B cell (primary cell): ENCODE results near the gene BICDL2. TPM values are rescaled to one million over a fixed set of nuclear protein-coding genes. Genes with fewer than 3 reads are reported as not detected.

Source experiments
- ATAC-seq: fragments of 200-7000 bp; cut with Tn5 transposase; one replicate; pipeline ENCODE4 v1.10.0; 2021; ENCODE audit warnings: low read depth, mild to moderate bottlenecking, moderate number of reproducible peaks, moderate library complexity
- CTCF ChIA-PET: fragments of 350-600 bp; sonication (Branson Sonifier 250); formaldehyde crosslinking; loops from one replicate; lab custom pipeline; 2021; ENCODE audit warnings: antibody characterized with exemption, inconsistent platforms; lab: Charles Lee
- POLR2A ChIA-PET: fragments of 350-600 bp; sonication (Branson Sonifier 250); formaldehyde crosslinking; loops from one replicate; lab custom pipeline; 2021; ENCODE audit warnings: antibody characterized with exemption; lab: Charles Lee
- DNase-seq: peaks from one replicate; pipeline ENCODE4 v3.0.0; 2013
- H2AFZ ChIP-seq: 2 replicates; pipeline ENCODE4 v1.6.1; 2012; ENCODE audit warnings: mild to moderate bottlenecking, low read depth, low read length; ENCODE audit not compliant: insufficient read depth, poor library complexity, severe bottlenecking
- H3K27ac ChIP-seq, 2 donors: 1 replicate in 1 of 2; 2 replicates in 1 of 2; pipeline ENCODE4 v1.5.1; 2012 to 2013; ENCODE audit warnings: low read length in 2 of 2, mild to moderate bottlenecking in 2 of 2, moderate library complexity in 1 of 2
- H3K27me3 ChIP-seq, 4 experiments: fragments of 200-600 bp in 1 of 4; sonication (generic) in 1 of 4; replicated peaks in 1 of 4; 1 replicate in 2 of 4; 2 replicates in 2 of 4; pipeline versions ENCODE4 v1.6.1 to v1.7.0; 2013 to 2016; ENCODE audit warnings: low read length in 3 of 4, mild to moderate bottlenecking in 2 of 4, mixed read lengths in 1 of 4, moderate library complexity in 1 of 4; ENCODE audit not compliant: insufficient read depth in 4 of 4, control insufficient read depth in 3 of 4; ENCODE audit errors: control extremely low read depth in 1 of 4
- H3K36me3 ChIP-seq, 2 experiments: replicated peaks in 1 of 2; 1 replicate in 1 of 2; 2 replicates in 1 of 2; pipeline versions ENCODE4 v1.6.1 to v1.7.1; 2013; ENCODE audit warnings: low read length in 1 of 2; ENCODE audit not compliant: insufficient read depth in 2 of 2, control insufficient read depth in 1 of 2; ENCODE audit errors: control extremely low read depth in 1 of 2, extremely low read depth in 1 of 2
- H3K4me1 ChIP-seq, 2 donors: fragments of 200-600 bp in 1 of 2; sonication (generic) in 1 of 2; 1 replicate in 1 of 2; 2 replicates in 1 of 2; pipeline versions ENCODE4 v1.5.1 to v1.6.1; 2013 to 2017; ENCODE audit warnings: low read length in 2 of 2; ENCODE audit not compliant: control insufficient read depth in 2 of 2, insufficient read depth in 2 of 2
- H3K4me2 ChIP-seq: replicated peaks from 2 replicates; pipeline ENCODE3; 2012; ENCODE audit warnings: mild to moderate bottlenecking, low read depth, low read length; ENCODE audit not compliant: poor library complexity, severe bottlenecking
- H3K4me3 ChIP-seq, 5 experiments: fragments of 200-600 bp in 1 of 5; sonication (generic) in 1 of 5; 1 replicate in 3 of 5; 2 replicates in 2 of 5; pipeline versions ENCODE4 v1.5.1 to v1.7.0; 2011 to 2016; ENCODE audit warnings: low read length in 4 of 5, mild to moderate bottlenecking in 4 of 5, low read depth in 2 of 5, control low read depth in 1 of 5, moderate library complexity in 1 of 5; ENCODE audit not compliant: insufficient read depth in 1 of 5; ENCODE audit errors: control extremely low read depth in 1 of 5, extremely low read depth in 1 of 5
- H3K79me2 ChIP-seq: fragments of 200-600 bp; sonication (generic); one replicate; pipeline ENCODE4 v1.6.0; 2016; ENCODE audit warnings: low read length; ENCODE audit not compliant: control insufficient read depth, insufficient read depth
- H3K9ac ChIP-seq: fragments of 200-600 bp; sonication (generic); 2 replicates; pipeline ENCODE4 v1.6.1; 2017; ENCODE audit warnings: mild to moderate bottlenecking, low read length, moderate library complexity
- H3K9me3 ChIP-seq, 3 donors: one replicate each; pipeline versions ENCODE4 v1.6.1 to v1.7.1; 2013; ENCODE audit warnings: low read length in 2 of 3; ENCODE audit not compliant: control insufficient read depth in 2 of 3, insufficient read depth in 1 of 3; ENCODE audit errors: control extremely low read depth in 1 of 3
- H4K20me1 ChIP-seq: 2 replicates; pipeline ENCODE4 v1.6.0; 2012; ENCODE audit warnings: mild to moderate bottlenecking, low read length; ENCODE audit not compliant: insufficient read depth, control insufficient read depth, poor library complexity, severe bottlenecking
- H3K27ac Mint-ChIP-seq: one replicate; pipeline ENCODE4 v1.8.0; 2021; ENCODE audit warnings: mixed read lengths
- H3K27me3 Mint-ChIP-seq: one replicate; pipeline ENCODE4 v1.8.0; 2021; ENCODE audit warnings: mixed read lengths
- H3K4me1 Mint-ChIP-seq: one replicate; pipeline ENCODE4 v1.8.0; 2021; ENCODE audit warnings: mixed read lengths
- H3K4me3 Mint-ChIP-seq: one replicate; pipeline ENCODE4 v1.8.0; 2021; ENCODE audit warnings: mixed read lengths
- H3K9me3 Mint-ChIP-seq: one replicate; pipeline ENCODE4 v1.8.0; 2022; ENCODE audit warnings: mixed read lengths; ENCODE audit not compliant: insufficient read depth
- CTCF ChIP-seq: fragments of 200-600 bp; IDR thresholded peaks from one replicate; pipeline ENCODE4 v1.8.0; 2022; ENCODE audit warnings: antibody characterized with exemption, mild to moderate bottlenecking
- EZH2 ChIP-seq: IDR thresholded peaks from 2 replicates; pipeline ENCODE4 v1.6.1; 2012; ENCODE audit warnings: borderline replicate concordance, low read depth, mild to moderate bottlenecking, moderate library complexity, low read length; ENCODE audit not compliant: insufficient read depth, poor library complexity, severe bottlenecking
- WGBS: methylation state at CpG from one replicate; pipeline ENCODE4 v1.1.5; 2013; ENCODE audit warnings: missing lambda C conversion rate; ENCODE audit not compliant: insufficient coverage; 5-methylcytosine and 5-hydroxymethylcytosine counted together
- intact Hi-C: fragments of 100-400 bp; cut with micrococcal nuclease; formaldehyde crosslinking; loops from one replicate; pipeline ENCODE4 v1.10.0; 2022
- polyA plus RNA-seq: library from polyadenylated mRNA; depleted of rRNA; stranded (reverse); fragments of >200 nt; gene quantifications from 2 replicates; pipeline ENCODE4 v1.2.3, GENCODE V29; 2012
- total RNA-seq, 2 donors: library from RNA; stranded (reverse); fragments of 120-200 nt in 1 of 2; gene quantifications; 1 replicate in 1 of 2; 2 replicates in 1 of 2; pipeline versions ENCODE4 v1.2.3 to v1.2.4, GENCODE V29; 2013 to 2022

Gene BICDL2
- total and polyA plus RNA-seq, 2 donors (not counting 1 experiment from before 2014, with no cell fraction given): 0.20 TPM; not detected in 1

GRCh38 chr16:3047387-3047720 is 10.6 kb upstream of the BICDL2 start:
- peak overlapping the region; percentile 100 for H3K4me2 ChIP-seq
- TF ChIP-seq CTCF (no peak), EZH2 (no peak)
- 15% methylated on average over 13 of the region's 13 CpGs for WGBS
- ATAC-seq: no peak
- intact Hi-C loops: loop anchor here (5.0 kb wide), 1 partner anchor 125 kb away; no protein-coding TSS in a partner anchor
- H4K20me1 ChIP-seq: no peaks in the 10 kb centered on the region
- H3K27ac ChIP-seq: no peak overlapping the region
- no peaks in the 10 kb centered on the region for H3K36me3 ChIP-seq
- peaks cover 0 to 68% (median 34%) of the 10 kb centered on the region in 4 experiments for H3K27me3 ChIP-seq
- Mint-ChIP-seq H3K27ac (no peak overlapping the region), H3K27me3 (peaks cover 30% of the 10 kb centered on the region), H3K4me3 (peak overlapping the region; percentile 71), H3K4me1 (peaks cover 14% of the 10 kb centered on the region), H3K9me3 (no peaks in the 10 kb centered on the region)
- peaks cover 21% of the 10 kb centered on the region in 2 donors for H3K4me1 ChIP-seq
- no peak overlapping the region for H3K4me3 ChIP-seq
- DNase-seq: no peak
- no peaks in the 10 kb centered on the region for H3K79me2 ChIP-seq
- ChIA-PET POLR2A (interaction anchor here (0.7 kb wide), 1 partner anchor 73 kb away, joined by 6 read pairs; no protein-coding TSS in a partner anchor), CTCF (interaction anchor here (0.8 to 1.9 kb wide), 5 partner anchors 11 to 82 kb away, joined by 3 to 10 read pairs (median 6); no protein-coding TSS in a partner anchor)
- no peak overlapping the region for H2AFZ ChIP-seq
- H3K9me3 ChIP-seq: peaks cover 0 to 23% (median 0%) of the 10 kb centered on the region in 3 donors
- no peak overlapping the region for H3K9ac ChIP-seq

- Mint-ChIP-seq H3K27ac (no peak overlapping the region), H3K4me1 (peaks cover 11% of the 10 kb centered on the region), H3K4me3 (peak overlapping the region; percentile 71), H3K9me3 (no peaks in the 10 kb centered on the region), H3K27me3 (peaks cover 30% of the 10 kb centered on the region)
- CTCF ChIA-PET: interaction anchor here (0.8 to 1.8 kb wide), 4 partner anchors 12 to 55 kb away, joined by 3 to 10 read pairs (median 8); no protein-coding TSS in a partner anchor
- Histone ChIP-seq H3K9me3 (peaks cover 0 to 23% (median 0%) of the 10 kb centered on the region in 3 donors), H3K79me2 (no peaks in the 10 kb centered on the region), H2AFZ (peak overlapping the region; percentile 51), H3K36me3 (no peaks in the 10 kb centered on the region), H4K20me1 (no peaks in the 10 kb centered on the region), H3K4me2 (peak overlapping the region; percentile 100), H3K27ac (no peak overlapping the region), H3K9ac (peak overlapping the region; percentile 67), H3K4me3 (peak overlapping the region in 3 of 5 experiments; percentile 53 to 72 (median 58)), H3K27me3 (peaks cover 0 to 68% (median 34%) of the 10 kb centered on the region in 4 experiments), H3K4me1 (peaks cover 21% of the 10 kb centered on the region in 2 donors)
- ATAC-seq (no peak), DNase-seq (peak; percentile 32)
- no peak for TF ChIP-seq CTCF
- peak; percentile 57 for TF ChIP-seq EZH2
- 4% methylated on average over 50 of the region's 54 CpGs for WGBS
- POLR2A ChIA-PET: no interaction called here
- intact Hi-C loops: loop anchor here (5.0 kb wide), 1 partner anchor 125 kb away; no protein-coding TSS in a partner anchor
Observed at GRCh38 chr16:3046641-3047386, 10.1 kb upstream of the BICDL2 start.
